Kasumi-1 (cell line): ENCODE measurements around the gene GLA.

Source experiments
- DNase-seq, 2 experiments: peaks; one replicate each; lab custom pipeline; 2025; lab: John Stamatoyannopoulos, UW

The GLA gene

DNA sequence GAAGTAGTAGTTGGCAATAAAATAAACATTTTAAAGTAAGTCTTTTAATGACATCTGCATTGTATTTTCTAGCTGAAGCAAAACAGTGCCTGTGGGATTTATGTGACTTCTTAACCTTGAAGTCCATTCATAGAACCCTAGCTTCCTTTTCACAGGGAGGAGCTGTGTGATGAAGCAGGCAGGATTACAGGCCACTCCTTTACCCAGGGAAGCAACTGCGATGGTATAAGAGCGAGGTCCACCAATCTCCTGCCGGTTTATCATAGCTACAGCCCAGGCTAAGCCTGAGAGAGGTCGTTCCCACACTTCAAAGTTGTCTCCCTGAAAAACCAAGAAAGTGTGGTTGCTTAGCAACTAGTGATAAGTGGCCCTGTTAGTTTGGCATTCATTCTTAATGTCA, 9.9 kb downstream of the GLA start:
- DNase-seq = no peak

DNA sequence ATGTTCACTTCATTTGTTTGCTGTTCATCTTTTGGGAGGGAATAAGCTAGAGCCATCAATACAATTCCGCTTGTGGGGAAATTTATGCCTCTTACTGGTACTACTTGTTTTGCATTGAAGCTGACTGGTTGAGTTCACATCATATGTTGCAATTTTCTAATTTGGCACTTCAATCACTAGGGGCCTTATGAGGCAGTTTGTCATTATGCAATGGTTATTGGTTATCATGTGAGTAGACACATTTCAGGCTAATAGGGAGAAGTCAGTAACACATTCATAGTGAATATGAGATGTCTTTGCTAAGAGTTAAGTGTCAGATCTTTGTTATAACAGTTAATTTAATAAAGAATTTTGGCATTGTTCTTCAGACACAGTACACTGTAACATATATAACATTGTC, 11.9 kb downstream of the GLA start:
- peak; percentile 26 to 41 for DNase-seq

DNA sequence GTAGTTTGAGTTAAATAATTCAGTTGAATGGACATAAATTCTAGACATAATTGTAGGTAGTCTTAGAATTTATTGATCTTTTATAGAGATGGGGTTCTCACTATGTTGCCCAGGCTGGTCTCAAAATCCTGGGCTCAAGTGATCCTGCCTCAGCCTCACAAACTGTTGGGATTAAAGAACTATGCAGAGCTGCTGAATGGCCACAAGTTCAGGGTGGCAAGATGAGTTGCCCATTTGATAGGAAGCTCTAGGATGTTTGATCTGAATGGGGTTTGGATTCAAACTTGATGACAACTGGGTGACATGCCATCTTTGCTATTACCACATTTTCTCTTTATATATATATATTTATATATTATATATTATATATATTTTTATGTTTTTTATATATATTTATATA, 13.4 kb downstream of the GLA start:
- no peak for DNase-seq

DNA sequence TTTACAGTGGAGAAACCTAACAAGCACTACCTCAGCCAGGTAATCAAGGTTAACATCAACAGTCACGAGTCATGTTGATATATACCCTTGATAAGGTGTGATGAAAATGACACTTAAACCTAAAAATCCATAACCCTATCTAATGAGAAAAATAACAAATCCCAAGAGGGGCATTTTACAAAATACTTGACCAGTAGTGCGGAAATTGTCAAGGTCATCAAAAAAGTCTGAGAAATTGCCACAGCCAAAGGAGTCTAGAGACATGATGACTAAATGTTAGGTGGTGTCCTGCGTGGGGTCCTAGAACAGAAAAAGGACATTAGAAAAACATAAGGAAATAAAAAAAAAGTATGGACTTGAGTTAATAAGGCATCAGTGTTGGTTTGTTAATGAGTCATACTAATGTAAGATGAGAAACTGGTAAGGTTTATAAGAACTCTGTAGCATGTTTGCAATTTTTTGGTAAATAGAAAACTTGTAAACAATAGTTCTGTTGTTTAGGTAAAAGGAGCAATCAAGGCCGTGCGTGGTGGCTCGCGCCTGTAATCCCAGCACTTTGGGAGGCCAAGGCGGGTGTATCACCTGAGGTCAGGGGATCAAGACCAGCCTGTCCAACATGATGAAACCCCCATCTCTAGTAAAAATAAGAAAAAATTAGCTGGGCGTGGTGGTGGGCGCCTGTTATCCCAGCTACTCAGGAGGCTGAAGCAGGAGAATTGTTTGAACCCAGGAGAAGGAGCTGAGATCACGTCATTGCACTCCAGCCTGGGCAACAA, 14.0 kb downstream of the GLA start:
- DNase-seq = no peak

- no peak for DNase-seq
These were observed 15.9 kb downstream of the GLA start for GRCh38 chrX:101391831-101392230.

DNA sequence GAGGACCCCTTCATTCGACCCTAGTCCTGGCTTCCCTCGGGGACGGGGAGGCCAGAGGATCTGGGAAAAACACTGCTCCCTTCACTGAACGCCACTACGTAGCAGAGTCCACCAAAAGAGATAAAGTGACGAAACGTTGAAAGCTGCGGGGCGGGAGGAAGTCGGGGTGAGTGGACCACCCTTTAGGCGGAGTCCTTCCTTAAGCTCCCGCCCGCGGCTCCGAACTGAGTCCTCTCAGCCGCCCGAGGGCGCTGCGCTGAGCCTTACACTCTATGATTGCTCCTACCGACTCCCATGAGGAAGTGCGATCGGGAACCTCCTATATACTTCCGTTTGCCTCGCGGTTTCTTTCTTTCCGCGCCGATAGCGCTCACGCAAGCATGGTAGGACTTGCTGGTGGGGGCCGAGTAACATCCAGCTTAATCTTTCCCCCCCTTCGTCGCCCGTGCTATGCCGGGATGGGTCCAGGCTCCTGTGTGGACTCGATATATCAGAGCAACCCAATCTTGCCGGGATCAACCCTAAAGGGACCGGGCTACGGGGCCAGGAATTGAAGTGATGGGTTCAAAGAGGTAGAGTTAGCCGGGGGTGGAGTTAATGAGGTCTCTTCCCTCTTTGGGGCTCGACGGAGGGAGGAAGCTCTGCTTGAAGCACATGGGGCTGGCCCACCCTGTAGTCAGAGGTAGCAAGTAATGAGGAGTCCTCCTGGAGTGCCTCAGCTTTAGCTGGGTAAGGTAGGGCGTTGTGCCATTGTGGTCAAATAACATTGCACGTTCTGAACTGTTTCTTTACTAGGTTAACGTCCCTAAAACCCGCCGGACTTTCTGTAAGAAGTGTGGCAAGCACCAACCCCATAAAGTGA, 16.8 kb downstream of the GLA start, which contains the start of gene RPL36A:
Gene RPL36A, plus strand, starts transcription at position 348 of the 862 bp plus-strand sequence. Its CDS starts 33 bp downstream, at position 381.
- DNase-seq = peak; percentile 88 to 89

DNA sequence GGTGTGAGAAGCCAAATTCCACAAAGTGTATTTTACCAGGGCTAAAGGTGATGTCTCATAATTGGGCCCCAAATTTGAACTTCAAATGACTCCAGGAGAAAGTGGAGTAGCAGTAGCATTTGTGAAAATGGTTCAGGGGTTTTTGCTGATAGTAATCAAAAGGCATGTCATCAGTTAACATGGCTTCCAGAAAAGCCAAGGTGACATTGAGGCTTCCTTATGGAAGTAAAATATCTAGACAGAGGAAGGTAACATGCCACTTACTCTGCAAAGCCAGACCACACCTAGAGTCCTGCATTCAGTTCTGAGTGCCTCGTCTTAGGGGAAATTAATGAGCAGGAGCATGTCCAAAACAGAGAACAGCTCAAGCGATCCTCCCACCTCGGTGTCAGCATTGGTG, 19.1 kb downstream of the GLA start:
- no peak for DNase-seq

GRCh38 chrX:101386542-101386885, 21.2 kb downstream of the GLA start:
- no peak for DNase-seq

DNA sequence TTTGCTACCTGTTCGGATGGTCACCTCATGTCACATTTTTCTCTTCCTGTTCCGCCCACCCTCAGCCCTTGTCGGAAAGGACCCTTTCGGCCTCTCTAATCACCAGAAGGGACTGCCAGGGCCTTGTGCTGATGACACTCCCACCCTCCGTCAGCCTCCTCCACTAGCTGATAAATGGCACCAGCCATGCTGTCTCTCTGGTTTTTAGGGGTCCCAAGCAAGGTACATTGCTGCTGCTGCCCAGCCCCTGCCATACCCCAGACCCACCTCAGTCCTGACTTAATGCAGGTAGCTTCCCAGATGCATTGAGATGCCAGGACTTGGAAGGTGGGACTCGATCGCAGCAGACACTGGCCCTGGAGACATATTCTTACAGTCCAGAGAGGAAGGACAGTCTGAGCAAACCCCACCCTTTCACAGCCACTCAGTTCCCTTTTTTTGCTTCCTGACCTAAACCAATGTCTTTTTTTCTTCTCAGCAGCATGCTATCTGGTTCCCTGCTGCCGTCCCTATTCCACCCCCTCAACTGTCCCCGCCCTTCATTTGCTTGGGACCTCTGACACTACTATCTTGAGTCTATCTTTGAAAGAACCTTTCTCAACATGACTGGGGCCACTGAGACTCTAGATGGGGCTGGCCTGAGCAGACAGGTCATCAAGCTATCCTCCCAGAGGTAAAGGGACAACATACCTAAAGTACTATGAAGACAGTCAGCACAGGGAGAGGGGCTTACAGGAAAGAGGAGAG, 21.8 kb downstream of the GLA start, which contains the start of gene BTK:
Gene BTK, minus strand, starts transcription at position 397 of the 747 bp plus-strand sequence. CDS start 10,907 bp downstream, outside the sequence.
- DNase-seq = peak; percentile 87 to 92

GRCh38 chrX:101385026-101385684, 22.6 kb downstream of the GLA start:
- no peak for DNase-seq

DNA sequence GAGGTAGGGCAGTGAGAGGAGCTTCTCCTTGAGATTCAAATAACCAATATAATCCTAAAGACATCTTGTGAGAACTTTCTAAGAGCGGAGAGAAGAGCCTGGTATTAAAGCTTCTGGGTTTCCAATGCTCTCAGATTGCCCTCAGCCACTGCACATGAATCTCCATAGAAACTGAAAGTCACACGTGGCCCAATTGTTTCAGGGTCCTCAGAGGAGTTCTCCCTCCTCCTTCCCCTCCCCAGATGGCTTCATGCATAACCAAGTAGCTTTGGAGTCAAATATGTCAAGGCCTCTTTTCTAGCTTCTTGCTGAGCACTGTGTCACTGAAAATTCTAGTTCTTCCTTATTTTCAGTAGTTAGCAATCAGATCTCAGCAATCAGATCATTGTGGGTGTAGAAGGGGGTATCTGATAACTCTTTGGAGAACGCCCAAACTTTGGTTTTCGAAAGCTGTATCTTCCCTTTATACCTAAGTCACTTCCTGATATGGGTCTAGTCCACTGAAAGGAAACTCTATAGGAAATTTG, 24.0 kb downstream of the GLA start:
- peak in 1 of 2 experiments; percentile 14 for DNase-seq

GRCh38 chrX:101377547-101377946, 30.2 kb downstream of the GLA start:
- peak; percentile 16 to 23 for DNase-seq

DNA sequence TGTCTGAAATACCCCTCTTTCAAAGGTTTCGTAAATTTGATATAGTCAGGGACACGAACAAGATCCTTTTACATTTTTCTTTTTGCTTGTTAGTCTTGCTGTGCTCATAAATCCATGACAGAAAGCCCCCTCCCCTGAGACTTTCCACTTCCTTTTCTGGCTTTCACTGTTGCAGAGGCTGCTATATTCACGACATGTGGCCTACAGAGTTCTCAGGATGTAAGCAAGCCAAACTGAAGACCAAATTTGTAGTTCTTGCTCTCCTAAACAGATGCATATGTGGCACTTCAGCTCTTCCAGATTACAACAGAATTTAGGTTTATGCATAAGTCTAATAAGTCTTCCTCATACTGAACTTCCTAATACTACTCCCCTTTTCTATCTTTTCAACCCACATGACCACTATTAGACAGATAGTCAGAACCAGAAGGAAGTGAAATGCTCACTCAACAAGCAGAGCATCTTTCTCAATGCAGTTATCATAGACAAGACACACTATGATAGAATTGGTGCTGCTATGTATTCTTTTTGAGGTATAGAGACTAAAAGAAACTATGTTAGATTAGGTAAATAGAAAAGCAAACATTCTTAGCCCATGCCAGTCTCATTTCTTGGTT, 36.7 kb downstream of the GLA start:
- DNase-seq = no peak

- DNase-seq = no peak
These were observed 38.0 kb downstream of the GLA start for GRCh38 chrX:101369687-101370086.

GRCh38 chrX:101368800-101369199, 38.9 kb downstream of the GLA start:
- peak in 1 of 2 experiments; percentile 24 for DNase-seq

- no peak for DNase-seq
These were observed 42.4 kb downstream of the GLA start for GRCh38 chrX:101365301-101365795.

- no peak for DNase-seq
These were observed 45.0 kb downstream of the GLA start for GRCh38 chrX:101362757-101363156.

- no peak for DNase-seq
These were observed 45.6 kb downstream of the GLA start for GRCh38 chrX:101362116-101362515.

- DNase-seq = no peak
These were observed 47.3 kb downstream of the GLA start for GRCh38 chrX:101360390-101360789.

DNA sequence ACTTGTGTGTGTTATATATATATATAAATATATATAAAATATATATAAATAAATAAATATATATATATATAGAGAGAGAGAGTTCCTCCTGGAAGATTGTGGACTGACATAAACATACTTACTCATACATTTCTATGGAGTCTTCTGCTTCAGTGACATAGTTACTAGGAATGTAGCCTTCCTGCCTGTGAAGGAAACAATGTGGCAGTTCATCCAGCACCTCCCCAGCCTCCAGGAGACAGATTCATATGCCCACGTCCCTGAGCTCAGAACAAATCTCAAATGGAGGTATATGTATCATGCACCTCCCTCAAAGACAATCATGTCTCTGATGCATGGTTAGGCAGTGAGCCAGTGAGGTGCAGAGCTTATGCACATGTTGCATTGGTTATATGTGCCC, 47.8 kb downstream of the GLA start:
- no peak for DNase-seq
